Pancreas (tissue), 10 donors: ENCODE results near the gene MKX. TPM values are rescaled to one million over a fixed set of nuclear protein-coding genes. Genes with fewer than 3 reads are reported as not detected.

Experiments used
- ATAC-seq, 4 donors: fragments of 200-7000 bp; cut with Tn5 transposase; one replicate each; pipeline versions ENCODE4 v1.8.0 to v1.9.1; 2020; ENCODE audit warnings: mild to moderate bottlenecking in 4 of 4, moderate library complexity in 4 of 4
- DNase-seq, 6 donors: peaks; one replicate each; pipeline ENCODE4 v3.0.0-alpha.2; 2020
- FAIRE-seq: peaks from 2 replicates; lab custom pipeline; 2012; peaks lifted over from hg19 to GRCh38; lab: Jason Lieb, UNC
- H3K27ac ChIP-seq, 4 donors: fragments of 200-600 bp; sonication (generic); 1 replicate in 3 of 4; 2 replicates in 1 of 4; pipeline versions ENCODE4 v1.5.0 to v1.8.0; 2020
- H3K27me3 ChIP-seq, 4 donors: fragments of 200-600 bp; one replicate each; pipeline ENCODE4 v1.8.0; 2021
- H3K36me3 ChIP-seq, 3 donors: fragments of 200-600 bp; sonication (generic) in 1 of 3; one replicate each; pipeline versions ENCODE4 v1.5.0 to v1.8.0; 2020 to 2021
- H3K4me1 ChIP-seq, 3 donors: fragments of 200-600 bp; one replicate each; pipeline ENCODE4 v1.8.0; 2021
- H3K4me3 ChIP-seq, 4 donors: fragments of 200-600 bp; sonication (generic) in 2 of 4; one replicate each; pipeline versions ENCODE4 v1.5.0 to v1.8.0; 2020 to 2021
- H3K9me3 ChIP-seq, 4 donors: fragments of 200-600 bp; one replicate each; pipeline ENCODE4 v1.8.0; 2021
- WGBS, 2 donors: extraction: QIAGEN DNeasy Blood & Tissue Kit; methylation state at CpG; one replicate each; pipeline ENCODE4 v1.1.7; 2013; 5-methylcytosine and 5-hydroxymethylcytosine counted together
- intact Hi-C, 3 donors: fragments of 100-400 bp; cut with DNase I; formaldehyde crosslinking; loops; one replicate each; pipeline versions ENCODE4 v1.11.1 to v1.14.2; 2022
- polyA plus RNA-seq, 2 donors: library from polyadenylated mRNA; stranded (reverse); fragments of 200-250 nt; gene quantifications; one replicate each; pipeline ENCODE4 v1.2.3, GENCODE V29; 2013
- total RNA-seq, 6 donors: library from RNA; stranded (reverse); fragmentation: NEBNext Ultra II Directional in 4 of 6; extraction: Animal tissue kit (Norgen Biotek cat#: 25700) in 4 of 6; gene quantifications; one replicate each; pipeline versions ENCODE4 v1.2.1 to v1.2.4, GENCODE V29; 2021 to 2023
- TF ChIP-seq, protein P1 (sequence below), 4 donors: fragments of 200-600 bp; sonication (generic) in 3 of 4; IDR thresholded peaks; one replicate each; pipeline versions ENCODE4 v1.5.0 to v1.8.0; 2021; ENCODE audit warnings: antibody characterized with exemption in 4 of 4
- donor health status: healthy with polysubstance abuse.
- donor health status: DM: no; HTN: no; CAD: no; lungs with moderate emphysema.
- donor health status: DM: no; HTN: no; CAD: no.
- donor health status: control.
- donor health status: control.
- donor health status: Bipolar disorder and iron deficiency.
- donor health status: DM: yes; HTN: yes; CAD: no.
- donor health status: DM: no; HTN: no; CAD: no.
- donor health status: DM: no; HTN: no; CAD: no.
- donor health status: DM: yes; HTN: yes; CAD: no.

The MKX gene
- total and polyA plus RNA-seq, 8 donors = 0.05 to 3.9 (median 0.17) TPM

DNA sequence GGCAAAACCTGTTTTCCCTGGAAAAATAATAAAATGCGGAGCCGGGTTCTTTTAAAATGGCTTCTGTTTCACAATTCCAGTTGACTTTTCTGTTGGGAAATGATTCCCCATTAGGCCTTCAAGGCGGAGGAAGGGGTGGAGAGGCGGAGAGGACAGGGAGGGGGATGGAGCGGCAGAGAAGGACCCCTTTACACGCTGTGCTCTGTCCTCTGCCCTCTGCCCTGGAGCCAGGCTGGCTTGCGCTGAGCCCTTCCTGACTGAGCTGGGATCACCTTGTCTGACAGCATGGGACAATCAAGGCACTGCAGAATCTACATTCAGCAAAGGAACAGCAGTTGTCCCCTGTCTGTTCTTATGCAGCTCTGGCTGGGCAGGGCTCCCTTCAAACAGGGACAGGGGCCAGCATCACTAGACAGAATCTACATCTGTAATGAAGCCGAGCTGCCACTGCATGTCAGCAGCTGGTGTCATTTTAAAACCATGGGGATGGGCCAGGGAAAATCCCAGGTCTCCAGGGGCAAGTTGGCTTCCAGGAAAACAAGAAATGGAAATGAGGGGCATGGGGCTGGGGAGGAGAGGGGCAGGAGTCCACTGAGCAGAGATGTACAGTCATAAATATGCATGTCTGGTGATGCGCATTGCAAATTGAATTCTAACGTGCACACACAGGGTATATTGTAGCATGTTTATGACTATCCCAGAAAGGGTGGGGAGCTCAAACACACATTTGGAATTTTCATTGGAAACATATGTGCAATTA is 120.0 kb downstream of the MKX start:
- Histone ChIP-seq H3K27me3 (peaks cover 0 to 7% (median 0%) of the 10 kb centered on the region in 4 donors), H3K36me3 (no peaks in the 10 kb centered on the region), H3K4me1 (no peaks in the 10 kb centered on the region), H3K27ac (no peak overlapping the region), H3K4me3 (no peak overlapping the region), H3K9me3 (no peaks in the 10 kb centered on the region)
- DNase-seq (no peak), FAIRE-seq (no peak), ATAC-seq (no peak)
- intact Hi-C loops = no loop called here
- WGBS, 2 donors = 73 to 78% methylated on average over 10 of the region's 10 CpGs
- TF ChIP-seq, protein P1, sequence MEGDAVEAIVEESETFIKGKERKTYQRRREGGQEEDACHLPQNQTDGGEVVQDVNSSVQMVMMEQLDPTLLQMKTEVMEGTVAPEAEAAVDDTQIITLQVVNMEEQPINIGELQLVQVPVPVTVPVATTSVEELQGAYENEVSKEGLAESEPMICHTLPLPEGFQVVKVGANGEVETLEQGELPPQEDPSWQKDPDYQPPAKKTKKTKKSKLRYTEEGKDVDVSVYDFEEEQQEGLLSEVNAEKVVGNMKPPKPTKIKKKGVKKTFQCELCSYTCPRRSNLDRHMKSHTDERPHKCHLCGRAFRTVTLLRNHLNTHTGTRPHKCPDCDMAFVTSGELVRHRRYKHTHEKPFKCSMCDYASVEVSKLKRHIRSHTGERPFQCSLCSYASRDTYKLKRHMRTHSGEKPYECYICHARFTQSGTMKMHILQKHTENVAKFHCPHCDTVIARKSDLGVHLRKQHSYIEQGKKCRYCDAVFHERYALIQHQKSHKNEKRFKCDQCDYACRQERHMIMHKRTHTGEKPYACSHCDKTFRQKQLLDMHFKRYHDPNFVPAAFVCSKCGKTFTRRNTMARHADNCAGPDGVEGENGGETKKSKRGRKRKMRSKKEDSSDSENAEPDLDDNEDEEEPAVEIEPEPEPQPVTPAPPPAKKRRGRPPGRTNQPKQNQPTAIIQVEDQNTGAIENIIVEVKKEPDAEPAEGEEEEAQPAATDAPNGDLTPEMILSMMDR (IDR thresholded peaks at IDR 0.05) = no peak

- 72 to 79% methylated on average over 9 of the region's 9 CpGs for WGBS, 2 donors
- Histone ChIP-seq H3K9me3 (no peaks in the 10 kb centered on the region), H3K36me3 (no peaks in the 10 kb centered on the region), H3K27ac (no peak overlapping the region), H3K27me3 (peaks cover 0 to 7% (median 0%) of the 10 kb centered on the region in 4 donors), H3K4me1 (no peaks in the 10 kb centered on the region), H3K4me3 (no peak overlapping the region)
- intact Hi-C loops = no loop called here
- DNase-seq = no peak
- no peak for FAIRE-seq
- TF ChIP-seq, protein P1 (IDR thresholded peaks at IDR 0.05) = no peak
- no peak for ATAC-seq
These were observed 120.7 kb downstream of the MKX start for GRCh38 chr10:27624941-27625340.

Other genes with a start within 250 kb of the MKX start
- 10 to 100 TPM; 37.6 to 57.7 (median 45.3) TPM for gene RAB18, start 241.5 kb downstream of the MKX start, total RNA-seq
- 10 to 100 TPM in 1 of 2 donors, 1 to 10 TPM in 1; 7.5 to 20.9 TPM for gene RAB18, start 241.5 kb downstream of the MKX start, polyA plus RNA-seq